Endothelial cell of umbilical vein (primary cell): Measurements from ENCODE around the gene CEP128.

Experiments
- GATA2 ChIP-seq: IDR thresholded peaks from 2 replicates; pipeline ENCODE4 v1.7.0; 2011; ENCODE audit warnings: low read depth, mild to moderate bottlenecking, moderate library complexity, mixed read lengths, low read length; ENCODE audit not compliant: insufficient read length, insufficient read depth
- TF ChIP-seq, protein P1 (sequence below), 2 donors: IDR thresholded peaks; 1 replicate in 1 of 2; 2 replicates in 1 of 2; pipeline ENCODE4 v1.5.1; 2011; ENCODE audit warnings: low read length in 2 of 2, mild to moderate bottlenecking in 2 of 2, moderate library complexity in 2 of 2, control low read depth in 1 of 2, inconsistent platforms in 1 of 2, low read depth in 1 of 2; ENCODE audit not compliant: insufficient read depth in 1 of 2; ENCODE audit errors: extremely low read depth in 1 of 2

DNA sequence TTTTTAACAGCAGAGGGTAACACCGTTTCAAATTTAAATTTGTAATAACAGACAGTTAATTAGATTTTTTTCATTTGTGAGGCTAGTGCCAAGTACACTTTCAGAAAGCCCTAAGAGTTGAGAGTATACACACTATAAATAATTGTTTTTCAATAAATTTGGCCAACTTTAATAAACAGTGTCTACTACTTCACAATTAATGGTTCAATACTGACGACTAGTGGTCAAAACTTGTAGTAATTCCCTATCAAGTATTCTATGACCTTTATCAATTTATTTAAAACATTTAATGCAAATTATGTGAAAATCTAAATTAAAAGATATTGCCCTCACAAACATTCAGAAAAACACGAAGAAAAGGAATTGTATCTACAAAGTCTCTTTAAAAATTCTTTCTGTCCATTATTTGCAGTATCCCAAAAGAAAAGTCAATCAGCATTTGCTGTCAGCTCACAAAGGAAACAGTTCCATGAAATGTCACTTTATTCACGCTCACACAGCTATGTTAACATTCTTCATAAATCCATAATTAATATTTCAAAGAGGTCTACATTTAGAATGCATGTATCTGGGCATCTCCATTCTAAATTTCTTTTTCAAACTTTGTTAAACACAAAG, 91.2 kb downstream of the CEP128 start:
- TF ChIP-seq GATA2: no peak
- TF ChIP-seq, protein P1, sequence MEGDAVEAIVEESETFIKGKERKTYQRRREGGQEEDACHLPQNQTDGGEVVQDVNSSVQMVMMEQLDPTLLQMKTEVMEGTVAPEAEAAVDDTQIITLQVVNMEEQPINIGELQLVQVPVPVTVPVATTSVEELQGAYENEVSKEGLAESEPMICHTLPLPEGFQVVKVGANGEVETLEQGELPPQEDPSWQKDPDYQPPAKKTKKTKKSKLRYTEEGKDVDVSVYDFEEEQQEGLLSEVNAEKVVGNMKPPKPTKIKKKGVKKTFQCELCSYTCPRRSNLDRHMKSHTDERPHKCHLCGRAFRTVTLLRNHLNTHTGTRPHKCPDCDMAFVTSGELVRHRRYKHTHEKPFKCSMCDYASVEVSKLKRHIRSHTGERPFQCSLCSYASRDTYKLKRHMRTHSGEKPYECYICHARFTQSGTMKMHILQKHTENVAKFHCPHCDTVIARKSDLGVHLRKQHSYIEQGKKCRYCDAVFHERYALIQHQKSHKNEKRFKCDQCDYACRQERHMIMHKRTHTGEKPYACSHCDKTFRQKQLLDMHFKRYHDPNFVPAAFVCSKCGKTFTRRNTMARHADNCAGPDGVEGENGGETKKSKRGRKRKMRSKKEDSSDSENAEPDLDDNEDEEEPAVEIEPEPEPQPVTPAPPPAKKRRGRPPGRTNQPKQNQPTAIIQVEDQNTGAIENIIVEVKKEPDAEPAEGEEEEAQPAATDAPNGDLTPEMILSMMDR (IDR thresholded peaks at IDR 0.05; ENCODE audit: extremely low read depth in 1 of 2, insufficient read depth in 1 of 2, low read depth in 1 of 2, low read length in 2 of 2): peak; percentile 22 to 23
